Prostate gland (tissue), 2 donors: ENCODE data around the gene CITED2. TPM values are rescaled to one million over a fixed set of nuclear protein-coding genes. Genes with fewer than 3 reads are reported as not detected.

Experiments used
- DNase-seq: peaks from one replicate; pipeline ENCODE4 v3.0.0-alpha.2; 2019; ENCODE audit warnings: low spot score
- H3K27ac ChIP-seq, 2 donors: fragments of 200-600 bp; sonication (generic); 2 replicates each; pipeline ENCODE4 v1.5.1; 2017 to 2019
- H3K27me3 ChIP-seq: fragments of 200-600 bp; sonication (generic); replicated peaks from 2 replicates; pipeline ENCODE4 v1.5.1; 2019; ENCODE audit not compliant: insufficient read depth
- H3K36me3 ChIP-seq, 2 donors: fragments of 200-600 bp; sonication (generic); 1 replicate in 1 of 2; 2 replicates in 1 of 2; pipeline versions ENCODE4 v1.5.1 to v1.8.1; 2017 to 2019
- H3K4me1 ChIP-seq: fragments of 200-600 bp; sonication (generic); replicated peaks from 2 replicates; pipeline ENCODE4 v1.5.1; 2019
- H3K4me3 ChIP-seq, 2 donors: fragments of 200-600 bp; sonication (generic); 2 replicates each; pipeline ENCODE4 v1.5.1; 2017 to 2019
- H3K9me3 ChIP-seq: fragments of 200-600 bp; sonication (generic); 2 replicates; pipeline ENCODE4 v1.5.1; 2017
- CTCF ChIP-seq, 4 experiments: fragments of 200-600 bp in 2 of 4; fragments of 450-650 bp in 2 of 4; sonication (generic) in 2 of 4; IDR thresholded peaks; 1 replicate in 3 of 4; 2 replicates in 1 of 4; pipeline ENCODE4 v1.5.1; 2016 to 2019; ENCODE audit warnings: antibody characterized with exemption in 4 of 4, mild to moderate bottlenecking in 2 of 4, moderate library complexity in 2 of 4
- POLR2A ChIP-seq: fragments of 450-650 bp; IDR thresholded peaks from one replicate; pipeline ENCODE4 v1.6.1; 2016; ENCODE audit warnings: antibody characterized with exemption, mild to moderate bottlenecking
- POLR2AphosphoS5 ChIP-seq: sonication (generic); formaldehyde crosslinking; IDR thresholded peaks from one replicate; pipeline ENCODE4 v1.6.1; 2017; ENCODE audit warnings: antibody characterized with exemption
- WGBS: methylation state at CpG from one replicate; pipeline ENCODE4 v1.1.5; 2018; 5-methylcytosine and 5-hydroxymethylcytosine counted together
- intact Hi-C: fragments of 100-400 bp; cut with DNase I; formaldehyde crosslinking; loops from one replicate; pipeline ENCODE4 v1.14.2; 2022
- total RNA-seq, 2 donors: library from RNA; depleted of rRNA; stranded (reverse); fragments of >200 nt; gene quantifications; one replicate each; pipeline ENCODE4 v1.1.0, GENCODE V29; 2016

Gene CITED2
- total RNA-seq, 2 donors from 2014 or later: 117 to 149 TPM

- Histone ChIP-seq H3K4me1 (peaks cover 5% of the 10 kb centered on the region), H3K27ac (no peak overlapping the region), H3K4me3 (no peak overlapping the region), H3K9me3 (no peaks in the 10 kb centered on the region), H3K36me3 (no peaks in the 10 kb centered on the region), H3K27me3 (no peaks in the 10 kb centered on the region)
- TF ChIP-seq CTCF (IDR thresholded peaks at IDR 0.05) (no peak), POLR2A (no peak), POLR2AphosphoS5 (no peak)
- DNase-seq: no peak
- WGBS: 75% methylated on average over 4 of the region's 4 CpGs
- intact Hi-C loops: no loop called here
These were observed 32.3 kb upstream of the CITED2 start for GRCh38 chr6:139406577-139407343.

GRCh38 chr6:139402876-139403386 is 28.5 kb upstream of the CITED2 start:
- Histone ChIP-seq H3K27me3 (no peaks in the 10 kb centered on the region), H3K36me3 (no peaks in the 10 kb centered on the region), H3K27ac (no peak overlapping the region), H3K9me3 (no peaks in the 10 kb centered on the region), H3K4me1 (peaks cover 5% of the 10 kb centered on the region), H3K4me3 (no peak overlapping the region)
- intact Hi-C loops: no loop called here
- TF ChIP-seq POLR2AphosphoS5 (no peak), CTCF (IDR thresholded peaks at IDR 0.05) (no peak), POLR2A (no peak)
- DNase-seq: no peak
- 84% methylated on average over 7 of the region's 7 CpGs for WGBS

- Histone ChIP-seq H3K9me3 (no peaks in the 10 kb centered on the region), H3K27ac (no peak overlapping the region), H3K4me1 (peaks cover 5% of the 10 kb centered on the region), H3K4me3 (no peak overlapping the region), H3K36me3 (no peaks in the 10 kb centered on the region), H3K27me3 (no peaks in the 10 kb centered on the region)
- TF ChIP-seq CTCF (IDR thresholded peaks at IDR 0.05): no peak
- no peak for TF ChIP-seq POLR2AphosphoS5
- no peak for TF ChIP-seq POLR2A
- 36% methylated on average over 1 of the region's 1 CpG for WGBS
- DNase-seq: no peak
- intact Hi-C loops: no loop called here
These were observed 24.2 kb upstream of the CITED2 start for GRCh38 chr6:139398658-139399057.

- H3K27me3 ChIP-seq: no peaks in the 10 kb centered on the region
- no peak overlapping the region for H3K27ac ChIP-seq
- DNase-seq: no peak
- WGBS: 75% methylated on average over 9 of the region's 9 CpGs
- H3K4me3 ChIP-seq: no peak overlapping the region
- no peaks in the 10 kb centered on the region for H3K4me1 ChIP-seq
- no peaks in the 10 kb centered on the region for H3K36me3 ChIP-seq
- intact Hi-C loops: no loop called here
- TF ChIP-seq POLR2A (no peak), CTCF (IDR thresholded peaks at IDR 0.05) (no peak), POLR2AphosphoS5 (no peak)
- H3K9me3 ChIP-seq: no peaks in the 10 kb centered on the region
These were observed 21.4 kb upstream of the CITED2 start for GRCh38 chr6:139395891-139396301.

- TF ChIP-seq POLR2A (no peak), CTCF (IDR thresholded peaks at IDR 0.05) (no peak), POLR2AphosphoS5 (no peak)
- no peaks in the 10 kb centered on the region for H3K9me3 ChIP-seq
- no peak for DNase-seq
- no peaks in the 10 kb centered on the region for H3K36me3 ChIP-seq
- H3K4me3 ChIP-seq: no peak overlapping the region
- H3K27me3 ChIP-seq: no peaks in the 10 kb centered on the region
- 80% methylated on average over 1 of the region's 1 CpG for WGBS
- intact Hi-C loops: no loop called here
- H3K27ac ChIP-seq: no peak overlapping the region
- H3K4me1 ChIP-seq: no peaks in the 10 kb centered on the region
These were observed 20.9 kb upstream of the CITED2 start for GRCh38 chr6:139395371-139395770.
